OCI-LY7 (cell line): ENCODE results near the gene VAC14.

ENCODE experiments used
- EZH2phosphoT487 ChIP-seq: fragments of 200-600 bp; sonication (generic); IDR thresholded peaks from 2 replicates; pipeline ENCODE4 v1.6.1; 2018; ENCODE audit warnings: low read depth, borderline replicate concordance, mild to moderate bottlenecking, mixed run types, antibody characterized with exemption, low read length, moderate library complexity, mixed read lengths
- TF ChIP-seq, protein P1 (sequence below): fragments of 200-600 bp; sonication (generic); conservative IDR thresholded peaks from 2 replicates; pipeline ENCODE4 v1.5.1; 2014; ENCODE audit warnings: mild to moderate bottlenecking, antibody characterized with exemption, low read length, moderate library complexity, mixed read lengths

DNA sequence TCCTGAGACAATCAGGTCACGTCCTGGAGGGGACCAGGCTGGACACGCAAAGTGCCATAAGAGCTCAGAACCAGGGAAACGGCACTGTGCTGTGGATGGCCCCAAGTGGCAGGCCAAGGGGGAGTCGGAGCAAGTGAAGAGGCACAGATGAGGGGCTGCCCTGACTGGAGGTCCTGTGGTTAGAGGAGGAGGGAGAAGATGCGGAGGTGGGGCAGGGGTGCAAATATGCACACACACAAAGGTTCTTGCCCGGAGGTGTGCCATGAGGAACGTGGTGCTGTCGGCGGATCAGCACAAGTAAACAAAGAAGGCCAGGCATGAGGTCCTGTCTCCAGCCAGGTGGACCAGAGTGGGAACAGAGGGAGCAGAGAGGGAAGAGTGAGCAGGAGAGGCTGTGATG lies 23.5 kb downstream of the VAC14 start:
- TF ChIP-seq, protein P1, sequence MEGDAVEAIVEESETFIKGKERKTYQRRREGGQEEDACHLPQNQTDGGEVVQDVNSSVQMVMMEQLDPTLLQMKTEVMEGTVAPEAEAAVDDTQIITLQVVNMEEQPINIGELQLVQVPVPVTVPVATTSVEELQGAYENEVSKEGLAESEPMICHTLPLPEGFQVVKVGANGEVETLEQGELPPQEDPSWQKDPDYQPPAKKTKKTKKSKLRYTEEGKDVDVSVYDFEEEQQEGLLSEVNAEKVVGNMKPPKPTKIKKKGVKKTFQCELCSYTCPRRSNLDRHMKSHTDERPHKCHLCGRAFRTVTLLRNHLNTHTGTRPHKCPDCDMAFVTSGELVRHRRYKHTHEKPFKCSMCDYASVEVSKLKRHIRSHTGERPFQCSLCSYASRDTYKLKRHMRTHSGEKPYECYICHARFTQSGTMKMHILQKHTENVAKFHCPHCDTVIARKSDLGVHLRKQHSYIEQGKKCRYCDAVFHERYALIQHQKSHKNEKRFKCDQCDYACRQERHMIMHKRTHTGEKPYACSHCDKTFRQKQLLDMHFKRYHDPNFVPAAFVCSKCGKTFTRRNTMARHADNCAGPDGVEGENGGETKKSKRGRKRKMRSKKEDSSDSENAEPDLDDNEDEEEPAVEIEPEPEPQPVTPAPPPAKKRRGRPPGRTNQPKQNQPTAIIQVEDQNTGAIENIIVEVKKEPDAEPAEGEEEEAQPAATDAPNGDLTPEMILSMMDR, result no peak
- no peak for TF ChIP-seq EZH2phosphoT487
